ENCODE measurements around the gene ETFRF1. TPM values are rescaled to one million over a fixed set of nuclear protein-coding genes. Genes with fewer than 3 reads are reported as not detected.
A peak's percentile ranks its signal among the peaks of the same experiment; 100 is the strongest.

Gene ETFRF1
- total and polyA plus RNA-seq, 4 experiments from 2014 or later: 22.1 to 56.5 (median 26.9) TPM

DNA sequence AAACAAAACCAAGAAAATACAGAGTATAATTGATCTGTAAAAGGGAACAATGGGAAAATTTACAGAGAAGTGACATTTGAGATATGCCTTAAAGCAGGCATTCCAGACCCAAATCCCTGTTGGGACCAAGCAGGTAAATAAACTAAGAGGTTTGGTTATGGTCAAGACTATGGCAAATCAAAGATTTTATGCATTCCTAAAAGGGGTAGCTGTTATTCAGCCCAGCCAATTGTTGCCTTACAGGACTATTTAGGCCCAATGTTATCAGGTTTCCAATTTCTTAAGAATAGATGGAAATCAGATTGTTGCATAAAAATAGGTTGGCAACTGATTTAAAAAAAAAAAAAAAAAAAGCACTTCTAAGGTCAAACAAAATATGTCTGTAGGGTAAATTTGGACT lies 5.4 kb upstream of the ETFRF1 start:
- Histone ChIP-seq H3K4me3 (ENCODE audit: low read length in 2 of 2) (no peak overlapping the region), H3K27me3 (ENCODE audit: insufficient read depth, low read length) (no peaks in the 10 kb centered on the region), H3K36me3 (ENCODE audit: insufficient read depth, low read length) (no peaks in the 10 kb centered on the region), H3K27ac (ENCODE audit: low read depth, low read length) (no peak overlapping the region), H3K4me1 (ENCODE audit: insufficient read depth, low read length) (peaks cover 27% of the 10 kb centered on the region), H3K9me3 (ENCODE audit: control insufficient read depth in 1 of 2, low read length in 2 of 2) (no peaks in the 10 kb centered on the region)
- no peak for DNase-seq
- Mint-ChIP-seq H3K36me3 (no peaks in the 10 kb centered on the region), H3K4me3 (no peak overlapping the region), H3K27me3 (no peaks in the 10 kb centered on the region), H3K9me3 (no peaks in the 10 kb centered on the region), H3K27ac (peak overlapping the region in 1 of 7 donors; percentile 7), H3K4me1 (peaks cover 13 to 27% (median 20%) of the 10 kb centered on the region in 4 donors)
- intact Hi-C loops (cut with micrococcal nuclease): no loop called here
- CTCF ChIA-PET (ENCODE audit: partially characterized antibody): no interaction called here
- POLR2A ChIA-PET (ENCODE audit: partially characterized antibody): no interaction called here

- peaks cover 18 to 38% (median 29%) of the 10 kb centered on the region in 4 donors for H3K4me1 Mint-ChIP-seq
- H3K27me3 Mint-ChIP-seq: no peaks in the 10 kb centered on the region
- peak overlapping the region in 1 of 7 donors; percentile 13 for H3K27ac Mint-ChIP-seq
- peaks cover 0 to 9% of the 10 kb centered on the region in 2 donors for H3K36me3 Mint-ChIP-seq
- CTCF ChIA-PET (ENCODE audit: partially characterized antibody): no interaction called here
- intact Hi-C loops (cut with micrococcal nuclease): no loop called here
- no peaks in the 10 kb centered on the region for H3K36me3 ChIP-seq (ENCODE audit: insufficient read depth, low read length)
- no peak overlapping the region for H3K27ac ChIP-seq (ENCODE audit: low read depth, low read length)
- no peaks in the 10 kb centered on the region for H3K27me3 ChIP-seq (ENCODE audit: insufficient read depth, low read length)
- no peak for DNase-seq
- H3K9me3 Mint-ChIP-seq: no peaks in the 10 kb centered on the region
- no peaks in the 10 kb centered on the region for H3K9me3 ChIP-seq (ENCODE audit: control insufficient read depth in 1 of 2, low read length in 2 of 2)
- no peak overlapping the region for H3K4me3 Mint-ChIP-seq
- no peak overlapping the region for H3K4me3 ChIP-seq (ENCODE audit: low read length in 2 of 2)
- POLR2A ChIA-PET (ENCODE audit: partially characterized antibody): no interaction called here
- peaks cover 31% of the 10 kb centered on the region for H3K4me1 ChIP-seq (ENCODE audit: insufficient read depth, low read length)
These were observed 4.2 kb upstream of the ETFRF1 start for GRCh38 chr12:25190793-25191192.

- POLR2A ChIA-PET (ENCODE audit: partially characterized antibody): interaction anchor here (1.2 to 2.6 kb wide), 9 partner anchors 8 to 183 kb away, joined by 4 to 21 read pairs (median 7); partner anchors contain the start of gene KRAS
- Histone ChIP-seq H3K27me3 (ENCODE audit: insufficient read depth, low read length) (no peaks in the 10 kb centered on the region), H3K27ac (ENCODE audit: low read depth, low read length) (peak overlapping the region; percentile 83), H3K36me3 (ENCODE audit: insufficient read depth, low read length) (no peaks in the 10 kb centered on the region), H3K9me3 (ENCODE audit: control insufficient read depth in 1 of 2, low read length in 2 of 2) (no peaks in the 10 kb centered on the region), H3K4me3 (ENCODE audit: low read length in 2 of 2) (peak overlapping the region; percentile 73 to 98), H3K4me1 (ENCODE audit: insufficient read depth, low read length) (peaks cover 24% of the 10 kb centered on the region)
- no peaks in the 10 kb centered on the region for H3K9me3 Mint-ChIP-seq
- H3K4me1 Mint-ChIP-seq: peaks cover 16 to 35% (median 25%) of the 10 kb centered on the region in 4 donors
- no peaks in the 10 kb centered on the region for H3K27me3 Mint-ChIP-seq
- peaks cover 0 to 9% of the 10 kb centered on the region in 2 donors for H3K36me3 Mint-ChIP-seq
- intact Hi-C loops (cut with micrococcal nuclease): loop anchor here (2.0 kb wide), 1 partner anchor 17 kb away; no protein-coding TSS in a partner anchor
- no peak for DNase-seq
- CTCF ChIA-PET (ENCODE audit: partially characterized antibody): interaction anchor here (1.3 to 1.9 kb wide), 6 partner anchors 8 to 47 kb away, joined by 3 to 11 read pairs (median 4); no protein-coding TSS in a partner anchor
- H3K4me3 Mint-ChIP-seq: peak overlapping the region; percentile 96 to 99 (median 99)
- H3K27ac Mint-ChIP-seq: peak overlapping the region; percentile 97 to 100 (median 99)
These were observed 823 bp upstream of the ETFRF1 start for GRCh38 chr12:25194214-25194613.

- Mint-ChIP-seq H3K27me3 (no peaks in the 10 kb centered on the region), H3K4me3 (peak overlapping the region; percentile 96 to 99 (median 99)), H3K27ac (peak overlapping the region; percentile 97 to 100 (median 99)), H3K9me3 (no peaks in the 10 kb centered on the region), H3K4me1 (peaks cover 16 to 35% (median 25%) of the 10 kb centered on the region in 4 donors), H3K36me3 (peaks cover 0 to 11% of the 10 kb centered on the region in 2 donors)
- no peaks in the 10 kb centered on the region for H3K36me3 ChIP-seq (ENCODE audit: insufficient read depth, low read length)
- POLR2A ChIA-PET (ENCODE audit: partially characterized antibody): interaction anchor here (1.2 to 2.6 kb wide), 9 partner anchors 8 to 183 kb away, joined by 4 to 21 read pairs (median 7); partner anchors contain the start of gene KRAS
- peak overlapping the region; percentile 83 for H3K27ac ChIP-seq (ENCODE audit: low read depth, low read length)
- H3K4me1 ChIP-seq (ENCODE audit: insufficient read depth, low read length): peaks cover 24% of the 10 kb centered on the region
- H3K27me3 ChIP-seq (ENCODE audit: insufficient read depth, low read length): no peaks in the 10 kb centered on the region
- DNase-seq: no peak
- intact Hi-C loops (cut with micrococcal nuclease): loop anchor here (1.0 to 2.0 kb wide), 5 partner anchors 8 to 142 kb away; partner anchors contain the start of gene KRAS
- H3K4me3 ChIP-seq (ENCODE audit: low read length in 2 of 2): peak overlapping the region; percentile 73 to 98
- no peaks in the 10 kb centered on the region for H3K9me3 ChIP-seq (ENCODE audit: control insufficient read depth in 1 of 2, low read length in 2 of 2)
- CTCF ChIA-PET (ENCODE audit: partially characterized antibody): interaction anchor here (1.3 to 1.9 kb wide), 6 partner anchors 8 to 47 kb away, joined by 3 to 11 read pairs (median 4); no protein-coding TSS in a partner anchor
These were observed 348 bp upstream of the ETFRF1 start for GRCh38 chr12:25194722-25195055.

- no peaks in the 10 kb centered on the region for H3K9me3 Mint-ChIP-seq
- Histone ChIP-seq H3K9me3 (ENCODE audit: control insufficient read depth in 1 of 2, low read length in 2 of 2) (no peaks in the 10 kb centered on the region), H3K4me3 (ENCODE audit: low read length in 2 of 2) (no peak overlapping the region), H3K4me1 (ENCODE audit: insufficient read depth, low read length) (peaks cover 24% of the 10 kb centered on the region), H3K27ac (ENCODE audit: low read depth, low read length) (no peak overlapping the region), H3K27me3 (ENCODE audit: insufficient read depth, low read length) (no peaks in the 10 kb centered on the region), H3K36me3 (ENCODE audit: insufficient read depth, low read length) (no peaks in the 10 kb centered on the region)
- H3K27me3 Mint-ChIP-seq: no peaks in the 10 kb centered on the region
- H3K36me3 Mint-ChIP-seq: peaks cover 7 to 13% of the 10 kb centered on the region in 2 donors
- intact Hi-C loops (cut with micrococcal nuclease): no loop called here
- no peak for DNase-seq
- ChIA-PET CTCF (ENCODE audit: partially characterized antibody) (interaction anchor here (1.4 to 1.5 kb wide), 2 partner anchors 42 to 44 kb away, joined by 4 to 6 read pairs; no protein-coding TSS in a partner anchor), POLR2A (ENCODE audit: partially characterized antibody) (interaction anchor here (1.1 to 3.0 kb wide), 3 partner anchors 43 to 190 kb away, joined by 3 to 12 read pairs (median 3); no protein-coding TSS in a partner anchor)
- peak overlapping the region; percentile 8 to 96 (median 35) for H3K27ac Mint-ChIP-seq
- no peak overlapping the region for H3K4me3 Mint-ChIP-seq
- peaks cover 24 to 40% (median 32%) of the 10 kb centered on the region in 4 donors for H3K4me1 Mint-ChIP-seq
These were observed 2.6 kb downstream of the ETFRF1 start for GRCh38 chr12:25197608-25198007.

GRCh38 chr12:25200703-25201102 lies 5.7 kb downstream of the ETFRF1 start:
- Histone ChIP-seq H3K27me3 (ENCODE audit: insufficient read depth, low read length) (no peaks in the 10 kb centered on the region), H3K4me1 (ENCODE audit: insufficient read depth, low read length) (peaks cover 10% of the 10 kb centered on the region), H3K27ac (ENCODE audit: low read depth, low read length) (no peak overlapping the region), H3K9me3 (ENCODE audit: control insufficient read depth in 1 of 2, low read length in 2 of 2) (no peaks in the 10 kb centered on the region), H3K36me3 (ENCODE audit: insufficient read depth, low read length) (peaks cover 5% of the 10 kb centered on the region), H3K4me3 (ENCODE audit: low read length in 2 of 2) (no peak overlapping the region)
- peaks cover 21 to 24% (median 22%) of the 10 kb centered on the region in 4 donors for H3K4me1 Mint-ChIP-seq
- H3K27me3 Mint-ChIP-seq: no peaks in the 10 kb centered on the region
- peak overlapping the region in 3 of 7 donors; percentile 14 to 58 (median 43) for H3K27ac Mint-ChIP-seq
- intact Hi-C loops (cut with micrococcal nuclease): no loop called here
- no peak for DNase-seq
- no peak overlapping the region for H3K4me3 Mint-ChIP-seq
- no peaks in the 10 kb centered on the region for H3K9me3 Mint-ChIP-seq
- peaks cover 13 to 20% of the 10 kb centered on the region in 2 donors for H3K36me3 Mint-ChIP-seq
- CTCF ChIA-PET (ENCODE audit: partially characterized antibody): no interaction called here
- POLR2A ChIA-PET (ENCODE audit: partially characterized antibody): interaction anchor here (1.3 kb wide), 1 partner anchor 168 kb away, joined by 3 read pairs; no protein-coding TSS in a partner anchor

GRCh38 chr12:25202137-25202536 lies 7.1 kb downstream of the ETFRF1 start:
- H3K4me3 Mint-ChIP-seq: peak overlapping the region in 1 of 8 donors; percentile 45
- ChIA-PET CTCF (ENCODE audit: partially characterized antibody) (interaction anchor here (1.3 kb wide), 1 partner anchor 39 kb away, joined by 3 read pairs; no protein-coding TSS in a partner anchor), POLR2A (ENCODE audit: partially characterized antibody) (no interaction called here)
- intact Hi-C loops (cut with micrococcal nuclease): no loop called here
- DNase-seq: no peak
- no peaks in the 10 kb centered on the region for H3K9me3 Mint-ChIP-seq
- Histone ChIP-seq H3K27ac (ENCODE audit: low read depth, low read length) (no peak overlapping the region), H3K4me1 (ENCODE audit: insufficient read depth, low read length) (no peaks in the 10 kb centered on the region), H3K36me3 (ENCODE audit: insufficient read depth, low read length) (peaks cover 6% of the 10 kb centered on the region), H3K9me3 (ENCODE audit: control insufficient read depth in 1 of 2, low read length in 2 of 2) (no peaks in the 10 kb centered on the region), H3K27me3 (ENCODE audit: insufficient read depth, low read length) (no peaks in the 10 kb centered on the region), H3K4me3 (ENCODE audit: low read length in 2 of 2) (no peak overlapping the region)
- H3K36me3 Mint-ChIP-seq: peaks cover 13 to 30% of the 10 kb centered on the region in 2 donors
- H3K4me1 Mint-ChIP-seq: peaks cover 12 to 17% (median 16%) of the 10 kb centered on the region in 4 donors
- no peaks in the 10 kb centered on the region for H3K27me3 Mint-ChIP-seq
- H3K27ac Mint-ChIP-seq: peak overlapping the region in 6 of 7 donors; percentile 12 to 90 (median 64)
